ENCODE measurements around the gene RAPGEF1.
A peak's percentile ranks its signal among the peaks of the same experiment; 100 is the strongest.

The RAPGEF1 gene

DNA sequence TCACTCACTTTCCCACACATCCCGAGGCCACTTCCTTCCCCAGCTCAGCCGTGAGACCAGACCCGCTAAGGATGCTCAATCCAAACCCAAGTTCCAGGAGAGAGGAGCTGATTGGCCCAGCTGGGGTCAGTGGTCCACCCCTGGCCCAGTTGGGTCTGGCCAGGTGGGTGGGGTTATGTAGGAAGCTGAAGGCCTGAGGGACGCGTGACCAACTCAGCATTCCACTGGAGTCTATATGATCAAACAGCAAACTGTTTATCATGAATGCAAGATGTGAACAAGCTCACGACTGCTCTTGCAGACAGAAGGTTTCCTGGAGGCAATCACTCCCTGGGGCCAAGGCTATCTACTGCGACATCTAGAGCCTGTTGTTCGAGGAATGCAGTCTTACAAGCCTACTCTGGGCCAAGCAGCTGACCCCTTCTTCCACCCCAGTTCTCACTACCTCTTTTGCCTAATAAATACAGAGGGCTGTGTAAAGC, 4.9 kb upstream of the RAPGEF1 start:
- TF ChIP-seq POLR2AphosphoS5 (IDR thresholded peaks at IDR 0.05; ENCODE audit: low read depth) (no peak), SPI1 (IDR thresholded peaks at IDR 0.05; ENCODE audit: borderline replicate concordance, low read depth) (no peak), CTCF (IDR thresholded peaks at IDR 0.05; ENCODE audit: insufficient read depth, low read length) (no peak), GABPA (IDR thresholded peaks at IDR 0.05; ENCODE audit: low read depth) (no peak)
- TF ChIP-seq, protein P1, sequence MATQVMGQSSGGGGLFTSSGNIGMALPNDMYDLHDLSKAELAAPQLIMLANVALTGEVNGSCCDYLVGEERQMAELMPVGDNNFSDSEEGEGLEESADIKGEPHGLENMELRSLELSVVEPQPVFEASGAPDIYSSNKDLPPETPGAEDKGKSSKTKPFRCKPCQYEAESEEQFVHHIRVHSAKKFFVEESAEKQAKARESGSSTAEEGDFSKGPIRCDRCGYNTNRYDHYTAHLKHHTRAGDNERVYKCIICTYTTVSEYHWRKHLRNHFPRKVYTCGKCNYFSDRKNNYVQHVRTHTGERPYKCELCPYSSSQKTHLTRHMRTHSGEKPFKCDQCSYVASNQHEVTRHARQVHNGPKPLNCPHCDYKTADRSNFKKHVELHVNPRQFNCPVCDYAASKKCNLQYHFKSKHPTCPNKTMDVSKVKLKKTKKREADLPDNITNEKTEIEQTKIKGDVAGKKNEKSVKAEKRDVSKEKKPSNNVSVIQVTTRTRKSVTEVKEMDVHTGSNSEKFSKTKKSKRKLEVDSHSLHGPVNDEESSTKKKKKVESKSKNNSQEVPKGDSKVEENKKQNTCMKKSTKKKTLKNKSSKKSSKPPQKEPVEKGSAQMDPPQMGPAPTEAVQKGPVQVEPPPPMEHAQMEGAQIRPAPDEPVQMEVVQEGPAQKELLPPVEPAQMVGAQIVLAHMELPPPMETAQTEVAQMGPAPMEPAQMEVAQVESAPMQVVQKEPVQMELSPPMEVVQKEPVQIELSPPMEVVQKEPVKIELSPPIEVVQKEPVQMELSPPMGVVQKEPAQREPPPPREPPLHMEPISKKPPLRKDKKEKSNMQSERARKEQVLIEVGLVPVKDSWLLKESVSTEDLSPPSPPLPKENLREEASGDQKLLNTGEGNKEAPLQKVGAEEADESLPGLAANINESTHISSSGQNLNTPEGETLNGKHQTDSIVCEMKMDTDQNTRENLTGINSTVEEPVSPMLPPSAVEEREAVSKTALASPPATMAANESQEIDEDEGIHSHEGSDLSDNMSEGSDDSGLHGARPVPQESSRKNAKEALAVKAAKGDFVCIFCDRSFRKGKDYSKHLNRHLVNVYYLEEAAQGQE (IDR thresholded peaks at IDR 0.05; ENCODE audit: insufficient replicate concordance, low read depth), result no peak
- Histone ChIP-seq H3K4me3 (replicated peaks; ENCODE audit: insufficient read depth, low read length) (no peak overlapping the region), H3K27me3 (ENCODE audit: insufficient read depth, poor library complexity, severe bottlenecking) (no peaks in the 10 kb centered on the region), H3K27ac (replicated peaks) (no peak overlapping the region; the same call in 1 of the 2 replicates)
- DNase-seq (ENCODE audit: low read depth in 1 of 2, low spot score in 1 of 2), result no peak

DNA sequence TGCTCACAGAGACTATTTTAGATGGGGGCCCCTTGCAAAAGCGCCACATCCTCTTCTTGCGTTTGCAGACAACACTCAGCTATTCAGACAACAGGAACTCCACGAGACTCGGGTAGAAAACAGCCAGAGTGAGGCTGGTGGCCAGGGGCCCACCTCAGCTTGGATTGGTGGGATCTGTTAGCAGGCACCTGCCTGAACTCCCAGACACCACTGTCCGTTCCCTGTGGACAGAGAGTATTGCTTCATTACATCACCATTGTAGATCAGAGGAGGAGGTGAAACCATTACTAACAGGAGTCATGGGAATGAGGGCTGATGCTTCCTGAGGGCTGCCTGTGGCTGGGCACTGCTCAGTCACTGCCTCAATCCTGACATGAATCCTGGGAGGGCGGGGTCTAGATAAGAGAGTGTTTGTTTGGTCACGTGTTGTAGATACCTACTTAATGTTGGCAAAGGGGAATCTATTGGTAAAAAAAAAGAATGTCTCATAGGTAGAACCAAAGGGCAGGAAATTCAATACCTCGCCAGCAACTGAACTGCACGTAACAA, 4.4 kb upstream of the RAPGEF1 start:
- TF ChIP-seq SPI1 (IDR thresholded peaks at IDR 0.05; ENCODE audit: borderline replicate concordance, low read depth) (peak; percentile 67), GABPA (IDR thresholded peaks at IDR 0.05; ENCODE audit: low read depth) (no peak), POLR2AphosphoS5 (IDR thresholded peaks at IDR 0.05; ENCODE audit: low read depth) (no peak)
- H3K27ac ChIP-seq (replicated peaks), result peak overlapping the region; percentile 48

GRCh38 chr9:131743501-131743900, 3.6 kb upstream of the RAPGEF1 start:
- TF ChIP-seq GABPA (IDR thresholded peaks at IDR 0.05; ENCODE audit: low read depth) (no peak), POLR2AphosphoS5 (IDR thresholded peaks at IDR 0.05; ENCODE audit: low read depth) (no peak), SPI1 (IDR thresholded peaks at IDR 0.05; ENCODE audit: borderline replicate concordance, low read depth) (no peak), CTCF (IDR thresholded peaks at IDR 0.05; ENCODE audit: insufficient read depth, low read length) (no peak)
- TF ChIP-seq, protein P1 (IDR thresholded peaks at IDR 0.05; ENCODE audit: insufficient replicate concordance, low read depth), result no peak
- peak overlapping the region; percentile 48 for H3K27ac ChIP-seq (replicated peaks)
- H3K27me3 ChIP-seq (ENCODE audit: insufficient read depth, poor library complexity, severe bottlenecking), result no peaks in the 10 kb centered on the region
- DNase-seq (ENCODE audit: low read depth in 1 of 2, low spot score in 1 of 2), result no peak
- no peak overlapping the region for H3K4me3 ChIP-seq (replicated peaks; ENCODE audit: insufficient read depth, low read length)

More for the DNA sequence above, 4.4 kb upstream of the RAPGEF1 start:
- peak; percentile 60 to 69 for DNase-seq (ENCODE audit: low read depth in 1 of 2, low spot score in 1 of 2)
- Histone ChIP-seq H3K4me3 (replicated peaks; ENCODE audit: insufficient read depth, low read length) (no peak overlapping the region), H3K27me3 (ENCODE audit: insufficient read depth, poor library complexity, severe bottlenecking) (no peaks in the 10 kb centered on the region)

- Histone ChIP-seq H3K27ac (replicated peaks) (no peak overlapping the region), H3K4me3 (replicated peaks; ENCODE audit: insufficient read depth, low read length) (no peak overlapping the region), H3K27me3 (ENCODE audit: insufficient read depth, poor library complexity, severe bottlenecking) (no peaks in the 10 kb centered on the region)
- no peak for TF ChIP-seq POLR2AphosphoS5 (IDR thresholded peaks at IDR 0.05; ENCODE audit: low read depth)
- TF ChIP-seq CTCF (IDR thresholded peaks at IDR 0.05; ENCODE audit: insufficient read depth, low read length), result no peak
- no peak for TF ChIP-seq GABPA (IDR thresholded peaks at IDR 0.05; ENCODE audit: low read depth)
- TF ChIP-seq, protein P1 (IDR thresholded peaks at IDR 0.05; ENCODE audit: insufficient replicate concordance, low read depth), result no peak
- no peak for TF ChIP-seq SPI1 (IDR thresholded peaks at IDR 0.05; ENCODE audit: borderline replicate concordance, low read depth)
- DNase-seq (ENCODE audit: low read depth in 1 of 2, low spot score in 1 of 2), result no peak
Observed at GRCh38 chr9:131743096-131743495, 3.2 kb upstream of the RAPGEF1 start.
